Loucy (cell line): ENCODE results near the gene USP6.

Source experiments
- H2AFZ ChIP-seq: fragments of 200-600 bp; sonication (generic); 2 replicates; pipeline ENCODE4 v1.6.0; 2016; ENCODE audit warnings: antibody characterized with exemption, mild to moderate bottlenecking, low read length, moderate library complexity
- H3F3A ChIP-seq: fragments of 200-600 bp; 2 replicates; pipeline ENCODE4 v1.6.0; 2016; ENCODE audit warnings: antibody characterized with exemption, low read depth, mild to moderate bottlenecking
- H3K27me3 ChIP-seq: fragments of 200-600 bp; sonication (generic); 2 replicates; pipeline ENCODE4 v1.6.1; 2014; ENCODE audit warnings: low read length, mild to moderate bottlenecking; ENCODE audit not compliant: insufficient read depth, poor library complexity, severe bottlenecking
- H3K36me3 ChIP-seq: fragments of 200-600 bp; sonication (generic); 2 replicates; pipeline ENCODE4 v1.6.1; 2016; ENCODE audit warnings: low read length; ENCODE audit not compliant: insufficient read depth
- H3K4me1 ChIP-seq: fragments of 200-600 bp; sonication (generic); 2 replicates; pipeline ENCODE4 v1.5.1; 2014; ENCODE audit warnings: low read length, mild to moderate bottlenecking; ENCODE audit not compliant: insufficient read depth, poor library complexity, severe bottlenecking
- H3K4me2 ChIP-seq: fragments of 200-600 bp; sonication (generic); 2 replicates; pipeline ENCODE4 v1.6.0; 2014; ENCODE audit warnings: antibody characterized with exemption, low read length, low read depth, mild to moderate bottlenecking; ENCODE audit not compliant: poor library complexity, severe bottlenecking
- H3K4me3 ChIP-seq: fragments of 200-600 bp; sonication (generic); 2 replicates; pipeline ENCODE4 v1.5.1; 2014; ENCODE audit warnings: low read length, mild to moderate bottlenecking, mixed read lengths; ENCODE audit not compliant: poor library complexity, severe bottlenecking
- H3K79me2 ChIP-seq: fragments of 200-600 bp; sonication (generic); 2 replicates; pipeline ENCODE4 v1.6.1; 2014; ENCODE audit warnings: low read length; ENCODE audit not compliant: insufficient read depth
- H3K9ac ChIP-seq: fragments of 200-600 bp; sonication (generic); 2 replicates; pipeline ENCODE4 v1.6.0; 2014; ENCODE audit warnings: mild to moderate bottlenecking, low read depth, low read length, moderate library complexity; ENCODE audit not compliant: poor library complexity, severe bottlenecking
- H3K9me2 ChIP-seq: fragments of 200-600 bp; sonication (generic); replicated peaks from 2 replicates; pipeline ENCODE4 v1.6.1; 2016; ENCODE audit warnings: low read depth, low read length, mixed read lengths
- H3K9me3 ChIP-seq: fragments of 200-600 bp; sonication (generic); 2 replicates; pipeline ENCODE4 v1.6.1; 2014; ENCODE audit warnings: mild to moderate bottlenecking, antibody characterized with exemption, low read length, low read depth; ENCODE audit not compliant: insufficient read depth
- H4K20me1 ChIP-seq: fragments of 200-600 bp; sonication (generic); 2 replicates; pipeline ENCODE4 v1.6.0; 2014; ENCODE audit warnings: antibody characterized with exemption, low read length, mild to moderate bottlenecking; ENCODE audit not compliant: insufficient read depth, poor library complexity, severe bottlenecking
- CTCF ChIP-seq: fragments of 200-600 bp; sonication (generic); conservative IDR thresholded peaks from 2 replicates; pipeline ENCODE4 v1.5.1; 2014; ENCODE audit warnings: mild to moderate bottlenecking, antibody characterized with exemption, low read length
- EZH2phosphoT487 ChIP-seq: fragments of 200-600 bp; IDR thresholded peaks from 2 replicates; pipeline ENCODE4 v1.6.1; 2018; ENCODE audit warnings: antibody characterized with exemption, mild to moderate bottlenecking, moderate library complexity, borderline replicate concordance

The USP6 gene

GRCh38 chr17:5077781-5078105 is 38.1 kb upstream of the USP6 start:
- Histone ChIP-seq H3K4me2 (peak overlapping the region; percentile 66), H3K36me3 (no peaks in the 10 kb centered on the region), H3K9me2 (no peaks in the 10 kb centered on the region), H3K27me3 (no peaks in the 10 kb centered on the region), H4K20me1 (no peaks in the 10 kb centered on the region), H3K4me3 (no peak overlapping the region), H3F3A (no peaks in the 10 kb centered on the region), H2AFZ (peak overlapping the region; percentile 91), H3K79me2 (no peaks in the 10 kb centered on the region), H3K9ac (no peak overlapping the region), H3K4me1 (peaks cover 4% of the 10 kb centered on the region), H3K9me3 (no peaks in the 10 kb centered on the region)
- TF ChIP-seq EZH2phosphoT487 (no peak), CTCF (no peak)

- peak within 1 kb of the TSS; percentile 91 for H2AFZ ChIP-seq
- H3K4me3 ChIP-seq, result peak within 1 kb of the TSS; percentile 70
- no peaks in the 10 kb centered on the region for H3K79me2 ChIP-seq
- TF ChIP-seq EZH2phosphoT487 (no peak), CTCF (peak; percentile 27; the same call in 1 of the 2 replicates)
- H3K9me3 ChIP-seq, result no peaks in the 10 kb centered on the region
- no peaks in the 10 kb centered on the region for H3F3A ChIP-seq
- no peaks in the 10 kb centered on the region for H3K9me2 ChIP-seq
- no peaks in the 10 kb centered on the region for H4K20me1 ChIP-seq
- peaks cover 4% of the 10 kb centered on the region for H3K4me1 ChIP-seq
- no peaks in the 10 kb centered on the region for H3K27me3 ChIP-seq
- no peaks in the 10 kb centered on the region for H3K36me3 ChIP-seq
- H3K9ac ChIP-seq, result peak within 1 kb of the TSS; percentile 52
- peak within 1 kb of the TSS; percentile 66 for H3K4me2 ChIP-seq
Observed at GRCh38 chr17:5078106-5079028, 37.5 kb upstream of the USP6 start, which contains the start of gene ZFP3. TSS of gene ZFP3 (plus strand) at chr17:5078467. CDS start at chr17:5091505, 13,038 bp downstream.

- Histone ChIP-seq H3K36me3 (no peaks in the 10 kb centered on the region), H2AFZ (no peak overlapping the region), H3K4me2 (no peak overlapping the region), H3K9ac (no peak overlapping the region), H3K9me2 (no peaks in the 10 kb centered on the region), H4K20me1 (no peaks in the 10 kb centered on the region), H3F3A (no peaks in the 10 kb centered on the region), H3K9me3 (no peaks in the 10 kb centered on the region), H3K79me2 (no peaks in the 10 kb centered on the region), H3K4me3 (no peak overlapping the region), H3K27me3 (no peaks in the 10 kb centered on the region), H3K4me1 (peaks cover 4% of the 10 kb centered on the region)
- TF ChIP-seq CTCF (no peak), EZH2phosphoT487 (no peak)
Observed at GRCh38 chr17:5080591-5080990, 35.2 kb upstream of the USP6 start.
